NCI-H2227 (cell line): Measurements from ENCODE around the gene MED9.

ENCODE experiments used
- DNase-seq: peaks from one replicate; lab custom pipeline; 2025; ENCODE audit not compliant: unreplicated experiment; lab: John Stamatoyannopoulos, UW

The MED9 gene

GRCh38 chr17:17487998-17488397 lies 11.2 kb downstream of the MED9 start:
- no peak for DNase-seq

DNA sequence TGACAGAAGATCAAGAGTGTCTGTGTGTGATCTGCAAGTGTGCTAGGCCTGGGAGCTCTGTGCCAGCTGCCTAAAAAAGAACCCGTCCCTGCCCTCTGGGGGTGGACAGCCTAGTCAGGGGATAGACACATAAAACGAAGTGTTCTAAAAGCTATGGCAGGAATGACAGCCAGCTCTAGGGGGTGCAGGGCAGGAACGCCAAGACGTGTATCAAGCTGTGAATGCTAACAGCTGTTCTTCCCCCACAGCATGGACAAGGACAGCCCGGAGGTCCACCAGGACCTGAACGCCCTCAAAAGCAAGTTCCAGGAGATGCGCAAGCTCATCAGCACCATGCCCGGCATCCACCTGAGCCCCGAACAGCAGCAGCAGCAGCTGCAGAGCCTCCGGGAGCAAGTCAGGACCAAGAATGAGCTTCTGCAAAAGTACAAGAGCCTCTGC lies 14.3 kb downstream of the MED9 start:
- no peak for DNase-seq

DNA sequence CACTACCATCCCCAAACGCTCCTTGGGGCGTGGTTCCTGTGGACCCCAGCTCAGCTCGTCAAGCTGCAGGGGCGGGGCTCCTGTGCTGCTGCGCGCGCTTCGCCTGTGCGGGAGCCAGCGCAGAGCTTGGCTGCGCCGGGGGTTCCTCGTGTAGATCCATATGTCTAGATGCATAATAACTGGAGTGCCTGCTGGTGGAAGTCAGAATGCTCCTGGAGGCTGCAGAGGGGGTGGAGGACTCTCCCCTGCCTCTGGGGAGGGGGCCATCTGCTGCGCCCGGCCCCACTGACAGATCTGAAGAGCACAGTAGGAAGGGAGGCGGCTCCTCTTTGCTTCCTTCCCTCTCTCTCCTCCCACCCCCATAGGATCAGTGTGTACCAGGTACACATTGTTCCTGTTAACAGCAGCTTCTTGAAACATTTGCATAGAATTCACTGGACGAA lies 14.8 kb downstream of the MED9 start:
- DNase-seq, result peak; percentile 10

- DNase-seq, result no peak
These were observed 15.3 kb downstream of the MED9 start for GRCh38 chr17:17492085-17492484.

- no peak for DNase-seq
These were observed 15.8 kb downstream of the MED9 start for GRCh38 chr17:17492571-17492970.

- DNase-seq, result peak; percentile 47
These were observed 16.6 kb downstream of the MED9 start for GRCh38 chr17:17493249-17493985.

DNA sequence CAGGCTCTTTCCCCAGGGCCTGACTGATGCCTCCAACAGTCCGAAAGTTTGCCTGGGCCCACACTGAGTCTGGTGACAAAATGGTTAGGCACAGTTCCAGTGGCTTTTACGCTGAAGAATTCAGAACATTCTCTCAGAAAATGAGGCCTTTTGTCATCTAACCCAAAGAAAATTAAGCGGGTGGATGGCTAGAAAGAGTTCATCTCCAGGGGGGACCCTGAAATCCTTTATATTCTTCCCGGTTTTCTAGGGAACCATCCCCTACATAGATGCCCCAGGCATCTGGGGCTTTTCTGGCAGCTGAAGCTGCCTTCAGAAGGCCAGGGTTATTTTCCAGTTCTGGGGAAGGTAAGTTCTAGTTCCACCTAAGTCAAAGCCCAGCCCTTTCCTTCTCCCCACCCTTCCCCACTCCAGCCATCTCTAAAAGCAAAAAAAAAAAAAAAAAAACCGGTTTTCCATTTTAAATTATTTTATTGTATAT lies 17.2 kb downstream of the MED9 start:
- no peak for DNase-seq

- DNase-seq, result no peak
These were observed 17.7 kb downstream of the MED9 start for GRCh38 chr17:17494499-17494869.

- DNase-seq, result no peak
These were observed 18.2 kb downstream of the MED9 start for GRCh38 chr17:17494870-17495535.

DNA sequence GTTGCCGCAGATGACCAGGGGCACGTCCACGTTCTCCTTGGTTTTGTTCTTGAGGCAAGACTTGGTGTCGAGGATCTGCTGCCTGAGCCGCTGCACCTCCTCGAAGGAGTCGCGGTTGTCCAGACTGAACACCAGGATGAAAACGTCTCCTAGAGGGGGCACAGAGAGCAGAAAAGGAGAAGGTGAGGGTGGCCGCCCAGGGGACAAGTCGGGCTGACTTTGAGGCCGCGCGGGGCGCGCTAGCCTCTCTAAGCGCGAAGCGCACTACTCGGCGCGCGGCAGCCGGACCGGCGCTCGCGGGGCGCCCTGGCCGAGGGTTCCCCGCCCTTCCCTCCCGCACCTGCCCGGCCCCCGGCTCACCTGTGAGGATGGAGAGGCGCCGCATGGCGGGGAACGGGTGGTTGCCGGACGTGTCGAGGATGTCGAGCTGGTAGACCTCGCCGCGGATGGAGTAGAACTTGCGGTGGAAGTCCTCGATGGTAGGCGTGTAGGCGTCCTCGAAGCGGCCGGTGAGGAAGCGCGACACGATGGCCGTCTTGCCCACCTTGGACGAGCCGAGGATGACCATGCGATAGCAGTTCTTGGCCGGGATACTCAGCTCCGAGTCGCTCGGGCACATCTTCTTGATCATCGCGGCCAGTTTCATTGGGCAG lies 18.9 kb downstream of the MED9 start:
- DNase-seq, result no peak

DNA sequence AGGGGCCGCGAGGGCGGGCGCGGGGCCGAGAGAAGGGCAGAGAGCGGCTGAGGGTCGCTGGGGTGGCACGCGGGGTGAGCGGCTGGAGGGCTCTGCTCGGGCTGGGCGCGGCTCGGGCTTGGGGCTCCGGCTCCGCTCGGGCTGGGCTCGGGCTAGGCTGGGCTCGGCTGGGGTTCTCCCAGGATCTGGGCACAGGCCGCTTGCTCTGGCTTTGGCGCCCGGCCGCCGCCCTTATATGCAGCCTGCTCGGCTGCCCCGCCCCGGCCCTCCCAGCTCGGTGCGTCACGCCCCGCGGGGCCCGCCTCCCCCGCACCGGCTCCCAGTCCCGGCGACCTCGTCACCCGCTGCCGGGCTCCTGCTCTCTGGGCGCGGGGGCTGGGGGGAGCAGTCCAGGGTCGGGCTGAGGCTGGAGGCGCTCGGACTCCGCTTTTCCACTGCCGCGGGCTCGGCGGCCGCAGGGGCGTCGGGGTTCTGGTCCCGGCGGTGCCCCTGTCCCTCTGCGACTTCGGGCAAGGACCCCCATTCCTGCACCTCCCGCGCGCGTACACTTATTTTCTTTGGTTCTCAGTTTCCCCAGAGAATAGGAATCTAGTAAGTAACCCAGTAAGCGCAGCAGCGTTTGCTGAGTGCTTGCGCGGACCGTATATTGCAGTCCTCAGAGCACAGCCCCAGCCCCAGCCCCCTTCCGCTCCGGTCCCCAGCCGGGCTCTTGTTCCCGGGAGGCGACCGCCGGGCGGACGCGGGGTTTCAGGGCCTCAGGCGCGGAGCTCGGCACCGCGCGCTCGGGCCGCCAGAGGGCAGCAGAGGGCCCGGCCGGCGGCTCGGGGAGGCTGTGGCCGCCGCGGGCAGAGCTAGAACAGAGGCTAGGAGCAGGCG lies 19.6 kb downstream of the MED9 start, which contains the start of gene RASD1:
Gene RASD1 (minus strand): TSS at position 207 of the 876 bp plus-strand sequence. CDS start 214 bp downstream, outside the sequence.
- DNase-seq, result peak; percentile 43

GRCh38 chr17:17497065-17497844 lies 20.5 kb downstream of the MED9 start:
- no peak for DNase-seq

DNA sequence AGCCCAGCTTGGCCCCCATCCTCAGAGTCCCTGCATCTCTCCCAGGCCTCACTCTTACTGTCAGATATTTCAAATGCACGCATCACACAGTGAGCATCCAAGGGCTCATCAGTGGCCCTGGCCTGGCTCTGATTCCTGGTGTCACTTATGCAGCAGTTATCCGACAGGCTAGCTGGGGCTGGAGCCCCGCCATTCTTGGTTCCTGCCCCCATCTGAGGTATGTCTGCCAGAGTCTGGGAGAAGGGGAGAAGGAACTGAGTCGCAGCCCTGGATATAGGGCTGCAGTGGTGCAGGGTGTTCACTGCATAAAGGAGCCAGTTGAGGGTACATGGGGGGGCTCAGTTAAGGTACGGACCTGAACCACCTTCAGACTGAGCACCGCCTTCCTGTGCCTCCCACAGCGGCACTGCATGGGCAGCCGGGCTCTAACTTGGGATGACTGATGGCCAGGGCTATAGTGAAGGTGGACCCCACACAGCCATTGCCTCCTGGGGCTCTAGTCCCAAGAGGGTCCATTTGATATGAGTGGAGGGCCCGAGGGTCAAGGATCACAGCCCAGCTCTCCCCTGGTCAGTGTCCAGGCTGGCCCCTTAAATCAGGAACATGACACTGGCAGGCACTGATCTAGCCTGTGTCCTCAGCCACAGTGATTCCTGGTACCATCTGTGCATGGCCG lies 21.2 kb downstream of the MED9 start:
- DNase-seq, result no peak

DNA sequence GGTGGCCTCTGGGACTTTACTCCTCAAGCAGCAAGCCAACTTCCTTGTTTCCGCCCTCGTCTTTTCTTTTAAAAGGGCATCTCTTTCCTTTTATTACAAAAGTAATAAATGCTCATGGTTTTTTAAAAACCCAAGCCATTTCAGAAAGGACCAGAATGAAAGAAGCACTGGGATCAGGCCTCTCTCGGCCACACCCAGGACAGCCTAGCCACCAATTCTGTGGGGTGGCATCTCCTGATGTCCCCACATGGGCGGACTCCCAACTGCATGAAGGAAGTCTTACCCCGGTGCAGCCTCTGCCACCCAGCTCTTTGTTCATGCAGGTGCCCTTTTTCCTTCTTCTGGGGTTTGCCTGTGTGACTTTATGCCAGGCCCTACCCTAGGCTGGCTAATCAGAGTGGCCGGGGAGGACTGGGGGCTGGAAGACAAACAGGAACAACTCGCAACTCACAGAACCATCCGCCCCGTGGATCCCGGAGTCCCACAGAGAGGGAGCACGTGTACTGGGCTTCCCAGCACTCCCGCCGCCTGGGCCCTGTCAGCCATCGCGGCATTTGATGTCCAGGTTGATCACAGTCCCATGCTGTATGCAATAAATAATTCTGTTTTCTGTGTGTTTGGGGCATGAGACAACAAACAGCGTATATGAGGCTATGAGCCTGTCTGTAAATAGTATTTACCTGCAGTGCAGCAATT lies 22.0 kb downstream of the MED9 start:
- no peak for DNase-seq

DNA sequence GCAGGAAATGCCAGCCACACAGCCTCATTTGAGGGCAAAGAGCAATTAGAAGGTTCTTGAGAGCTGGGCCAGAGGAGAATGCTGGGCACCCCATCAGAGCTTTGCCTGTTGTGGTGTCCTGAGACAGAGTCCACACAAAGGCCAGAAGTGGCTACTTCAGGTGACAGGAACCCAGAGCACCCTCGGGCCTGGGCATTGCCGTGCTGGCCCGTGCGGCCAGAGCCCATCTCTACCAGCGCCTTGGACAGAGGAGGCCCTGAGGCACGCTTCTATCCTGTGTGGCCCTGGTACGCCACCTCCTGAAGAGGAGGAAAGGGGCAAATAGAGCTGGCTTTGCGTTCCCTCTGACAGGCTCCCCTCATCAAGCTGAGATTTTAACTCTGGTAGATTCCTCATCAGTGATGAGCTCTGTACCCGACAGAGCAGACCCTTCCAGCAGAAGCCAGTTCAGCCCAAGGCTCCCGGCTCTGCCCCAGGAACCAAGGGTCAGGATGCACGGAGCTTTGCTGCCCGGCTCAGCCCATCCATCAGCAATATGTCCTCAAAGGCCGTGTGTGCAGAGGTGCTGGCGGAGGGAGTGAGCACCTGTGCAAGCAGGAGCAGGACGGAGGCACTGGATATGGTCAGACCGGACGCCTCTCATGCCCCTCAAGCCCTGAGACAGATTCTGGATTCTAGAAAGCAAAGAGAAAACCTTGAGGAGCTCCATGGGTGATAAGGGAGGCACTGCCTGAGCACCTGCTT lies 22.8 kb downstream of the MED9 start:
- no peak for DNase-seq

DNA sequence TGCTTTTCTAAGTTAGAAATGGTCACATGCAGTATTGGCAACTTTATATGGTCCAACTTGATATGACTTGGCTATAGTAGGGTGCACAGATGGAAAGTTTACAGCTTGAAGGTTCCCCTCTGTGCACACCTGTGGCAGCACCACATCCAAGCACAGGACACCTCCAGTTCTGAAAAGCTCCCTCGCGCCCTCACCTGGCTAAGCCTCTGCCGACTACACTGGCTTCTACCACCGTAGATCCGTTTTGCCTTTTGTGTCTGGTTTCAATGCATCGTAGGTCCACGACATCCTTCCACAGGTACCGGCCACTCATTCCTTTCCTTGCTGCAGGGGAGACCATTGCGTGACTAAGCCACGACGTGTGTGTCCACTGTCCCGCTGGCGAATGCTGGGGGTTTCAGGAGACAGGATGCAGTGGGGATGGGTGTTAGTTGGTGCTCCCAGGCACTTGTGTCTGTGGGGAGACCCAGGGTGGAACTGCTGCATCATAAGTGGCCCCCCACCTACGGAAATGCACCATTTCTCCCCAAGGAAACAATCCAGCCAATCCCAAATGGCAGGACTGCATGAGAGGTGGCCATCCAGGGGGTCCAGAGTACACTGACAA lies 24.3 kb downstream of the MED9 start:
- DNase-seq, result no peak

DNA sequence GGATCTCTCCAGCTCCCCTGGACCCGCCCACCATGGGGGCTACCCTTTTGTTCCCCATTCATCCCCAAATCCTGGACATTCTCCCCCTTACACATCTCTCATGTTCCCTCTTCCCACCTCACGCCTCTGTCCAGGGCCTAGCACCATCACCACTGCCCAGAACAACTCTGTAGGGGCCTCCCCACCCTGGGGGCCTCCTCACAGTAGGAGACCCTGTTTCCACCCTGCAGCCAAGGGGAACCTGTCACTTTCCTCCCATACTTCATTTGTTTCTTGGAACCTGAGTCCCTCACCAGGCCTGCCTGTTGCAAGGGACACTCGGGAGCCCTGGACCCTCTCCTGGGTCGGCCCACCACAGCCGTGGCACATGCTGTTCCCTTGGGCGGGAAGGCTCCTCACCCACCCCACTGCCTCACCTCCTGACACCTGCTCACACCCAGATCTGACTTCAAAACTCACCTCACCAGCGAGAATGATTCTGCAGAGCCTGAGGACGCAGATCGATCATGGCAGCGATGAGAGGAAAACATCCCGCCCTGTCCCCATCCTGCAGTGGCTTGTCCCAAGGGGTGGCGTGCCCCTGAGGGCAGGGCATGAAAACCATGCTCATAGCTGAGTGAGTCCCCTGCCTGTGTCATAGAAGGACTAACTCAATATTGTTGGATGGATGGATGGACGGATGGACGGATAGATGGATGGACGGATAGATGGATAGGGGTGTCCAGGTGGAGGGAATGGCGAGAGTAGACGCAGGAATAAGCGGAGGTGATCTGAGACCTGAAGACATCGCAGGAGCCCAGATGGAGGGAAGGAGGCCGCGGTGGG lies 26.2 kb downstream of the MED9 start:
- no peak for DNase-seq
